Suprapubic skin (tissue), 4 donors: Measurements from ENCODE around the gene DEFB115.

Source experiments
- CTCF ChIP-seq, 2 donors: fragments of 200-600 bp in 1 of 2; fragments of 450-650 bp in 1 of 2; sonication (generic) in 1 of 2; IDR thresholded peaks; one replicate each; pipeline ENCODE4 v1.5.1; 2016 to 2019; ENCODE audit warnings: antibody characterized with exemption in 2 of 2, mild to moderate bottlenecking in 1 of 2, moderate library complexity in 1 of 2
- EP300 ChIP-seq: sonication (generic); formaldehyde crosslinking; IDR thresholded peaks from one replicate; pipeline ENCODE4 v1.6.1; 2017; ENCODE audit warnings: antibody characterized with exemption
- POLR2A ChIP-seq, 2 donors: fragments of 450-650 bp; IDR thresholded peaks; one replicate each; pipeline ENCODE4 v1.6.1; 2017; ENCODE audit warnings: antibody characterized with exemption in 2 of 2, mild to moderate bottlenecking in 2 of 2, moderate library complexity in 2 of 2
- POLR2AphosphoS5 ChIP-seq, 3 donors: sonication (generic); formaldehyde crosslinking; IDR thresholded peaks; one replicate each; pipeline ENCODE4 v1.6.1; 2017; ENCODE audit warnings: antibody characterized with exemption in 3 of 3

GRCh38 chr20:31274441-31274840 is 17.0 kb downstream of the DEFB115 start:
- TF ChIP-seq POLR2A (IDR thresholded peaks at IDR 0.05) (no peak), CTCF (IDR thresholded peaks at IDR 0.05) (no peak), EP300 (no peak), POLR2AphosphoS5 (IDR thresholded peaks at IDR 0.05) (no peak)
